Jurkat, Clone E6-1 (cell line): Measurements from ENCODE around the gene ATG101. TPM values are rescaled to one million over a fixed set of nuclear protein-coding genes. Genes with fewer than 3 reads are reported as not detected.

ENCODE experiments used
- DNase-seq: peaks from one replicate; pipeline ENCODE4 v3.0.0-alpha.2; 2011; ENCODE audit warnings: low read depth, low spot score
- H3K4me3 ChIP-seq: 2 replicates; pipeline ENCODE4 v1.5.1; 2011; ENCODE audit warnings: mild to moderate bottlenecking, low read length, control low read depth, moderate library complexity
- polyA plus RNA-seq: library from polyadenylated mRNA; unstranded; fragments of >200 nt; gene quantifications from one replicate; pipeline ENCODE4 v1.2.1, GENCODE V29; 2012; ENCODE audit warnings: missing spikeins; ENCODE audit not compliant: insufficient read length, insufficient read depth

ATG101 gene
- 46.5 TPM for polyA plus RNA-seq

- peak; percentile 94 for DNase-seq
- H3K4me3 ChIP-seq: peak within 1 kb of the TSS; percentile 88
These were observed at the start of gene ATG101 for GRCh38 chr12:52069327-52070184. ATG101 (plus strand) TSS chr12:52069978; CDS start chr12:52073651, 3,673 bp downstream.

- H3K4me3 ChIP-seq: peak overlapping the region; percentile 43
- DNase-seq: peak; percentile 73
These were observed 49.0 kb upstream of the ATG101 start for GRCh38 chr12:52020539-52021336.

GRCh38 chr12:52022841-52023181 is 47.0 kb upstream of the ATG101 start:
- peak overlapping the region; percentile 62 for H3K4me3 ChIP-seq
- no peak for DNase-seq

- peak overlapping the region; percentile 62 for H3K4me3 ChIP-seq
- peak; percentile 72 for DNase-seq
These were observed 46.4 kb upstream of the ATG101 start for GRCh38 chr12:52023182-52023975.

GRCh38 chr12:52023976-52024688 is 45.6 kb upstream of the ATG101 start:
- H3K4me3 ChIP-seq: peak overlapping the region; percentile 62
- no peak for DNase-seq

GRCh38 chr12:52024845-52025230 is 44.9 kb upstream of the ATG101 start:
- H3K4me3 ChIP-seq: peak overlapping the region; percentile 62
- DNase-seq: peak; percentile 91

- H3K4me3 ChIP-seq: no peak overlapping the region; the same call in 1 of the 2 replicates
- no peak for DNase-seq
These were observed 43.5 kb upstream of the ATG101 start for GRCh38 chr12:52026263-52026662.

- no peak for DNase-seq
- no peak overlapping the region for H3K4me3 ChIP-seq
These were observed 42.5 kb upstream of the ATG101 start for GRCh38 chr12:52027085-52027843.

- no peak for DNase-seq
- H3K4me3 ChIP-seq: no peak overlapping the region
These were observed 40.1 kb upstream of the ATG101 start for GRCh38 chr12:52029685-52030084.

GRCh38 chr12:52032446-52032803 is 37.4 kb upstream of the ATG101 start:
- H3K4me3 ChIP-seq: peak overlapping the region; percentile 33
- no peak for DNase-seq

- peak; percentile 85 for DNase-seq
- peak overlapping the region; percentile 46 for H3K4me3 ChIP-seq
These were observed 36.9 kb upstream of the ATG101 start for GRCh38 chr12:52032804-52033445.

- H3K4me3 ChIP-seq: peak overlapping the region; percentile 46
These were observed 36.2 kb upstream of the ATG101 start for GRCh38 chr12:52033446-52034140.

GRCh38 chr12:52035190-52035589 is 34.6 kb upstream of the ATG101 start:
- no peak overlapping the region for H3K4me3 ChIP-seq
- DNase-seq: no peak

More at GRCh38 chr12:52033446-52034140, 36.2 kb upstream of the ATG101 start:
- no peak for DNase-seq

- no peak for DNase-seq
- no peak overlapping the region for H3K4me3 ChIP-seq
These were observed 33.9 kb upstream of the ATG101 start for GRCh38 chr12:52035926-52036325.

- H3K4me3 ChIP-seq: peak overlapping the region; percentile 46
- no peak for DNase-seq
These were observed 33.1 kb upstream of the ATG101 start for GRCh38 chr12:52036587-52037171.

- DNase-seq: no peak
- peak overlapping the region; percentile 42 for H3K4me3 ChIP-seq
These were observed 32.4 kb upstream of the ATG101 start for GRCh38 chr12:52037248-52037861.
